Stimulated activated CD4-positive, alpha-beta T cell treated with anti-CD3 and anti-CD28 coated beads, Interleukin-15, amount 100 ng/mL, for 1 hour (primary cell): ENCODE measurements around the gene MYEOV.

Source experiments
- DNase-seq, 2 donors: peaks; one replicate each; pipeline ENCODE4 v3.0.0-alpha.2; 2020; ENCODE audit warnings: low read depth in 1 of 2, low spot score in 1 of 2

Gene MYEOV

DNA sequence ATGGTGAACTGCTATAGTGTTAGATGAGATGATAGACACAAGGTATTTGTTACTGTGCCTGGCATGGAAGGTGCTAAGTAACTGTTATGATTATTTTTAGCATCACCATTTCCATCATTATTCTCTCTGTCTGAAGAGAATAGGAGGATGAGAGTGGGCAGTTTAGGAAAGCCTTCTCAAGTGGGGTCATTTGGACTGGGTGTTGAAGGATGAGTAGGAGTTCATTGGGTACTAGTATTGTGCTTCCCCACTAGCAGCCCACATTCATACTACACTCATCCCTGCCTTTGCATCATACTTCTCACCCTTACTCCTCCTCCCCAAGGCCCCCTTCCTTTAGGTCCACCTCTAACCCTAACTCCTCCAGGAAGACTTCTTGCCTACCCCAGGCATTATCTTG is 20.6 kb downstream of the MYEOV start:
- no peak for DNase-seq

DNA sequence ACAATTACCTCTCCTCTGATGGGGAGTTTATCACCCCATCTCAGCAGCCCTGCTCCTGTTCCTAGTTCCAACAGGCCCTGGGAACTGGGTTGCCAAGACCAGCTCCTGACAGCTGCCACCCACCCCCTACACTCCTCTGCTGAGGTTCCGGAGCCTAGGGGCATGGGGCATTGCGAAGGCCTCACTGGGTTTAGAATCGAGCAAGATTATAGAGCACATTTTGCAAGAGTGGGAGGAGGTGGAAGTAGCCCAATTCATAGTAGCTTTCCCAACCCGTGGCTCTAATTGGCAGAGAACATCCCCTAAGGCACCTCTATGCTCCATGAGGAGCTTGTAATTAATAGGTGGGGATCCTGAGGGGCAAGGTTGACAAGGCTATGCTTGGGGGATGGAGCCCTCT is 23.0 kb downstream of the MYEOV start:
- no peak for DNase-seq

- DNase-seq = no peak
Observed at GRCh38 chr11:69317401-69318092, 23.6 kb downstream of the MYEOV start.

- DNase-seq = no peak
Observed at GRCh38 chr11:69318093-69318420, 24.1 kb downstream of the MYEOV start.

GRCh38 chr11:69319255-69320106 is 25.5 kb downstream of the MYEOV start:
- no peak for DNase-seq

DNA sequence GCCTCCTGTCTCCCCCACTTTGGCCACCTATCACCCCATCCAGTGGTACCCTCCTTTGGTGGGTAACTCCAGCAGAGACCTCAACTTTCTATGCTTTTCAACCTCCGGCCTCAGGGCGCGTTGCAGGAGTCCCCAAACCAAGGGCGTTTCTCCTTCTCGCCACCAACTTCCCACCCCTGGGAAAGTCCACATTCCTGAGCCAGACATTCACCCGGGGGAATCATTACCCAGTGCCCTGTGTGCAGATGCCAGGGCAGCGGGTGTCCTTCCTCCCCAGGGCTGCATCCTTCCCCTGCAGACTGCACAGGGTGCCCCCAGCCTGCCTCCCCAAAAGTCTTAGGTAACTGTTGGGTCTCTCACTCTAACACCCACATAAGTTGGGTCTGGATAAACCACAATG is 26.4 kb downstream of the MYEOV start:
- DNase-seq = no peak

DNA sequence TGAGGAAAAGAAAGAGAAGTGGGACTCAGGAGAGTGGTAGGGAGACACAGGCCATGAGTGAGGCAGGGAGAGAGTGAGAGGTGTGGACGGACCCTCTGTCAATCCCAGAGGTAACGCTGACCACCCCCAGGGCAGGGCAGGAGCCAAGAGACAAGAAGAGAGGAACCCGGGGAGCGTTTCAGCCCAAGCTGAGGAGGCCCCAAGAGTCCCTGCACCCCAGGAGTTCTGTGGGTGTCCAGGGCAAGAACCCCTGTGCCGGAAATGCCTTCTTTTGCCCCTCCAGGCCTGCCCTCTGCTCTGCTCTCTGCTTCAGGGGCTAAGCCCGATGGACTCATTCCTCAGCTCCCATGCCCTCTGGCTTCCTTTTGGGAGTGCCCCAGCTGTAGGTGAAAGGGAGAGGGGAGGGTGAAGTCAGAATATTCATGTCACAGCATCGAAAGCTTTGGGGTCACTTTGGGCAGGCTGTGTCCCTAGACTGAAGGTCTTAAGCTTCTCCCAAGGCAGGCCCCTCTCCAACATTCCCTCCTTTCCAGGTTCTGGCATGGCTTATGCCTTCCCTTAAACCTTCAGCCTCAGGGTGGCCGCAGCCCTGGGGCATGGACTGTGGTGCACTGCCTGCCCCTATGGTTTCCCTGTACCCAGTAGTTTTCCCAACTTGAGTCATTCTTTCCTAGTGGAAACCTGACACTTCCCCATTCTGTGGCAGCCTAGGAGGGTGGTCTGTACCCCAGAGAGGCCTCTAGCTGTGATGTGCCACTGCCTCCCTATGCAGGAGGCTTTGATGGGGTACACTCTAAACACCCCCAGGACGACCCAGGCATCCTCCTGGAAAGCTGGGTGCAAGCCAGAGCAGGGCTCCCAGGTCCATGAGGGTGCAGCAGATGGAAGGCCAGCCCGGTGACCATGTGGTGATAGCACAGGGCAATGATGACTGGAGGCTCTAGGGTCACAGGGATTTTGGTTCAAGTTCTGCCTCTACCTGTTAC is 27.1 kb downstream of the MYEOV start:
- DNase-seq = no peak

DNA sequence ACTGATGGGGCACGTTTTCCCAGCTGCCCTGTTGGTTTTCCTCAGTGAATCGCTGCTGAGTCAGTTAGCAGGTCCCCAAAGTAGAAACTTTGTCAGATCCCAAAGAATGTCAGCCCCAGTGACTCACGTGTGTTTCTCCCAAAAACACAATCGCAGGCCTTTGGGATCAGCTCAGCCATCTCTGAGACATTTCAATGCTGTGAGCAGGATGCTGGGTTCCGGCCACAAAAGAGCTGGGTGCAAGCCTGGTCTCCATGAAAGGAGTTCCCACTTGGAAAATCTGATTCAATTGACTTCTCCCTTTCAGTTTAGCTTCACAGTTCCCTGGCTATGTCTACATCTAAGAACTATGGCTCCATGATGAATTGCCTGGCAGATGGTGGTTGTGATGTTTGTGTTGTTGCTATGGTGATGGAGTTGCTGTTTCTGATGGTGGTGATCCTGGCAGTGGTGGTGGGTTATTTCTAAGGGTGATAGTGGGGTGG is 28.0 kb downstream of the MYEOV start:
- DNase-seq = no peak

DNA sequence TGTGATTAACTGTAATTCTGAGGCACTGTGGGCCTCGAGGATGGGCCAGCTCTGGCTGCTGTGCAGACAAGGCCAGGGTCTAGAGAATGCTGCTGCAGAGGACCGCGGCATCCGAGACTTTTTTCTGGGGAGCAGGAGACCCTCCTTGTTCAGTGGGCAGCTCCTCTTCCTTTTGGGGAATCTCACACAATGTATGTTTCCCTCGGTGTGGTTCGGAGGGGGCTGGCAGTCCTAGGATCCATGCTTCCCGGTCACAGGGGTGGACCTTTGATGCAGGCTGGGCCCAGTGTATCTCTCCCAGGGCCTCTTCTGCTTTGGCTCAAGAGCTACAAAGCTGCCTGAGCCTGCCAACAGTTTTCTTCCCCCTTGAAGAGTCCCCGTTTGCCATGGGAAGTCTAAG is 31.5 kb downstream of the MYEOV start:
- no peak for DNase-seq

GRCh38 chr11:69326622-69327219 is 32.8 kb downstream of the MYEOV start:
- no peak for DNase-seq

DNA sequence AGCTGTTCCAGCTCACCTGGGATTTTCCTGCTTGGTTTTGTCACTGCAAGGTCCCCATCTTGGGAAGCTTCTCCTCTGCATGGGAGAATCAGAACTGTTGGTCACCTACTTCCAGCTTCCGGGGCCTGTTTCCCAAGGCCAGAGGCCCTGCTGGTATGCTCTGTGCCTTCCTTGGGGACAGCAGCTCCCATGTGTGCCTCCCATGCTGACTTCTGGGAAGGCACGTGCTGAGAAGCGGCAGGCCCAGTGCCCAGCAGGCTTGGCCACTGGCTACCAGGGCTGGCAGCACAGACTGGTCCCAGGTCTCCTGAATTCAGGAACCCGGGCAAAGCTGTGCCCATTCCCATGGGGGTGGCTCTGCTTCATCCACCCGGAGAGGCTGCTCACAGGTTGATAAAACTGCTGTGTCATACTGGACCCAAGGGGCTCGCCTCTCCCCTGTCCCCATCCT is 33.8 kb downstream of the MYEOV start:
- no peak for DNase-seq

DNA sequence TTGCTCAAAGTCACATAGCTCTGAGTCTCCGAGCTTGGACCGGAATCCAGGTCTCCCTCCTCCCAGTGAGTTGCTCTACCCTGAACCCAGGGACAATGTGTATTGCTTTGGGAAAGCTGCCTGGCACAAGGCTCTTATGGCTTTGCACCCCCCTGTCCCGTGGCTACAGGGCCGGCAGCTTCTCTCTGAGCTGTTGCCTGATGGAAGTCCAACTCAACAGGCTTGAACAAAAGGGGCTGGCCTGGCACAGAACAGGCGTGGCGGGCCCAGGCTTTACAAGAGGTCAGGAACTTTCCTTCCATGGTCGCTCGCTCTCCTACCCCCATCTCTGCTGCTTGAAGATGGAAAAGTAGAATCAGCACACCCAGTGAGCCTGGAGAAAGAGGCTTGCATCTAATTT is 34.3 kb downstream of the MYEOV start:
- no peak for DNase-seq

GRCh38 chr11:69329581-69329980 is 35.6 kb downstream of the MYEOV start:
- no peak for DNase-seq

DNA sequence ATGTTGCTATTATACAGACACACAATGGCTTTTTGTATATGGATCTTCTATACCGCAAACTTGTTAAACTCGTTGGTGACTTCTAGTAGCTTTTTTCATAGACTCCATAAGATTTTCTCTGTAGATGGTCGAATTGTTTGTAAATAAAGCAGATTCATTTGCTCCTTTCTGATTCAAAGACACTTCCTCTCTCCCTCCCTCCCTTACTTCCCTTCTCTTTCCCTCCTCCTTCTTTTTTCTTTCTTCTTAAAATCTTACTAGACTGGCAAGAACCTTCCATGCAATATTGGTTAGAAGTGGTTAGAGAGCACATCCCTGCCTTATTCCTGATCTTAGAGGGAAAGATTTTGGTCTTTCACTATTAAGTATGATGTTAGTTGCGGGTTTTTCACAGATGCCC is 36.4 kb downstream of the MYEOV start:
- DNase-seq = no peak

- no peak for DNase-seq
Observed at GRCh38 chr11:69333149-69333710, 39.3 kb downstream of the MYEOV start.

DNA sequence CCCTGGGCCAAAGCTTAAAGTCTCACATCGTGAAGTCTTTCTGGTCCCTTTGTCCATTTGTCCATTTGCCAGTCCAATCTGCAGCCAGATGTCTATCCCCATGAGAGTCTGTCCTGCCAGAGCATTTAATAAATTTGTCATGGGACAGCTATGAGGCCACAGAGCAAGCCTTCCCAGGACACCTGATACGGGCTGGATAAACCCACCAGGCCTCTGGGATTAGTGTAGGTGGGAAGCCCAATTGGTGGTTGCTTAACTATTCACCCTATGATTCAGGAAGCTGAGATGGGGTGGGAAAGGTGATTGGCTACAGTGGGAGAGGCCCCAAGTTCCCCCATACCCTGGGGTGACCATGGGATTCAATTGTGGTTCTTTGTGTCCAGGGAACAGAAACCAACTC is 39.9 kb downstream of the MYEOV start:
- DNase-seq = no peak

- DNase-seq = no peak
Observed at GRCh38 chr11:69335007-69335780, 41.2 kb downstream of the MYEOV start.

DNA sequence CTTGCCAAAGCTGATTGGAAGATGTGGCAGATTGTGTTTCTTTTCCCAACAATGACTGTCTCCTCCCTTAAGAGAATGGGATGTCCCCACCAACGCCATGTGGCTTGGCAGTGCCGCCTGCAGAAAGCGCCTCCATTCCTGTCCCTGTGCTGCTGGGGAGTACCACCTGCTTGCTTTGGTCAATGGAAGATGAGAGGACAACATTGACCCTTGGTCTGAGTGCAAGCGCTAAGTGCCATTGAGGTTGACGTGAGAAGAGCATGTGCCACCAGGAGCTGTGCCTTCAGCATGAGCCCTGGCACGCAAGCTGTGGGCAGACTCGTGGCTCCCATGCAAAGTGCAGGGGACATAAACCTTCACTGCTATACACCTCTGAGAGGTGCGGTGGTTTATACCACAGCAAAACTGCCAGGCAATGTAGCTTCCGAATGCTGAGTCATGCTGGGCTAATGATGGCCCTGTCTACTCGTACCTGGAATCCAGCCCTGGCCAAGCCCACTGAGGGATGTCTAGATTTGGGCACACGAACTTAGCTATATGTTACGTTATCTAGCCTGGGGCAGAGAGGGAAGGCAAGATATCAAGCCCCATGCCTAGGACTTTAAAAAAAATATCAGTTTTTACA is 41.9 kb downstream of the MYEOV start:
- no peak for DNase-seq

DNA sequence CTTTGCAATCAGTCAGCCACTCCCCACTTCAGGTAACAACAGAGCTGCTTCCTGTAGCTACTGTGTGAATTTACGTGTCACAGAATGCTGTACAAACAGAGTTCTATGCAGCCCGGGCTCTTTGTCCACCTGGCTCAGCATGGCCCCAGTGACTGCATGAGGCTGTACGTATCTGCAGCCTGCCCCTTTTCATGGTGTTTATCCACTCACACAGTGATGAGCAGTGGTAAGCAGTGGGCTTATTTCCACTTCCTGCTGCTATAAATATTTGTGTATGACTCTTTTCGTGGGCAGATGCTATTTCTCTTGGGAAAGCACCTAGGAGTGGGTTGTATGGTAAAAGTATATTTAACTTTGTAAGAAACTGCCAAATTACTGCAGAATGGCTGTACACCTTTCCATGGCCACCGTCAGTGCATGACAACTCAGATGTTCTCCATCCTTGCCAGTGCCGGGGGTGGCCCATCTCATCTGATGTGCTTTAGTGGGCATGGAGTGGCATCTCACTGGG is 43.3 kb downstream of the MYEOV start:
- peak in 1 of 2 donors; percentile 29 for DNase-seq
